B cell (primary cell): ENCODE measurements around the gene TCIRG1.

Experiments
- EZH2 ChIP-seq: IDR thresholded peaks from 2 replicates; pipeline ENCODE4 v1.6.1; 2012; ENCODE audit warnings: borderline replicate concordance, low read depth, mild to moderate bottlenecking, moderate library complexity, low read length; ENCODE audit not compliant: insufficient read depth, poor library complexity, severe bottlenecking
- TF ChIP-seq, protein P1 (sequence below): fragments of 200-600 bp; IDR thresholded peaks from one replicate; pipeline ENCODE4 v1.8.0; 2022; ENCODE audit warnings: antibody characterized with exemption, mild to moderate bottlenecking

- TF ChIP-seq, protein P1, sequence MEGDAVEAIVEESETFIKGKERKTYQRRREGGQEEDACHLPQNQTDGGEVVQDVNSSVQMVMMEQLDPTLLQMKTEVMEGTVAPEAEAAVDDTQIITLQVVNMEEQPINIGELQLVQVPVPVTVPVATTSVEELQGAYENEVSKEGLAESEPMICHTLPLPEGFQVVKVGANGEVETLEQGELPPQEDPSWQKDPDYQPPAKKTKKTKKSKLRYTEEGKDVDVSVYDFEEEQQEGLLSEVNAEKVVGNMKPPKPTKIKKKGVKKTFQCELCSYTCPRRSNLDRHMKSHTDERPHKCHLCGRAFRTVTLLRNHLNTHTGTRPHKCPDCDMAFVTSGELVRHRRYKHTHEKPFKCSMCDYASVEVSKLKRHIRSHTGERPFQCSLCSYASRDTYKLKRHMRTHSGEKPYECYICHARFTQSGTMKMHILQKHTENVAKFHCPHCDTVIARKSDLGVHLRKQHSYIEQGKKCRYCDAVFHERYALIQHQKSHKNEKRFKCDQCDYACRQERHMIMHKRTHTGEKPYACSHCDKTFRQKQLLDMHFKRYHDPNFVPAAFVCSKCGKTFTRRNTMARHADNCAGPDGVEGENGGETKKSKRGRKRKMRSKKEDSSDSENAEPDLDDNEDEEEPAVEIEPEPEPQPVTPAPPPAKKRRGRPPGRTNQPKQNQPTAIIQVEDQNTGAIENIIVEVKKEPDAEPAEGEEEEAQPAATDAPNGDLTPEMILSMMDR, result no peak
- no peak for TF ChIP-seq EZH2
These were observed 14.3 kb upstream of the TCIRG1 start for GRCh38 chr11:68024508-68024907.
